Activated CD4-positive, alpha-beta T cell treated with anti-CD3 and anti-CD28 coated beads, Interleukin-2, Interleukin-6, amounts not matched to agents 100 ng/mL and 50 ng/mL, durations not matched to agents 16 hours and 8 hours (primary cell): ENCODE measurements around the gene SMIM33.
A peak's percentile ranks its signal among the peaks of the same experiment; 100 is the strongest.
"Not testable (repeated sequence)": the region's sequence is repeated elsewhere in the genome, so short reads cannot be mapped to it uniquely, and the experiment has no call there.

Experiments
- DNase-seq: peaks from one replicate; pipeline ENCODE4 v3.0.0-alpha.2; 2020

SMIM33 gene

DNA sequence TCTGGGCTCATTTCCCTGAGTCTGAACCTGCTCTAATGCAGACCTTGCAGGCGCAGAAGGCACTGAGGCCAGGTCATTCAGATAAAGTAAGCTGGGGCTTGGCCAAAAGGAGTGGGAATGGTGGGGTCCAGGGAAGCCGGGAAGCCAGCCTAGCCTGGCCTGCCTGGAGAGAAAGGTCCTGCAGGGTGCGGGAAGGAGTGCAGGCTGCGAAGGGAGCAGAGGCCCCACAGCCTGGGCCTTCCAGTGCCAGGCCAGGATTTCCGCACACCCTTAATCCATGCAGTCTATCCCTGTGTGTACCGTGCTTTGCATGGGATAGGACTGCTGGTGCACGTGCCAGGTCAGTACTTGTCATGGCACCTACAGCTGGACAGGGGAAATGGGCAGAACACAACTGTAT, 15.4 kb downstream of the SMIM33 start:
- DNase-seq = no peak

DNA sequence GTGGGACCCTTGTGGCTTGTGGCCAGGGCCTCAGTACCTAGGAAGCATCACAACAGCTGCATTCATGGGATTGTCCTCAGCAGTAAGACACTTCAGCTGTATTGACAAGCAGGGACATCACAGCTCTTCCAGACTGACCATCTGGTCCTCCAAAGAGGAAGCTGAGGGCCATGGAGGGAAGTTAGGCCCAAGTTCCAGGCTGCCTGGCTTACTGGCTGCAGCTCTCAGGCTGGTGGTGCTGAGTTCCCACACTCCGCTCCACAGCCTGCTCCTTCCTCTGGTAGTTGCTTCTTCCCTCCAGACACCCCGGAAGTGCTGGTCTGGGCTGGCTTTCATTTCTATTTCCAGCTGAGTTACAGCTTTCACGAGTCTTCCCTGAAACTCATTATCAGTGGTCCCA, 17.5 kb downstream of the SMIM33 start:
- DNase-seq = no peak

DNA sequence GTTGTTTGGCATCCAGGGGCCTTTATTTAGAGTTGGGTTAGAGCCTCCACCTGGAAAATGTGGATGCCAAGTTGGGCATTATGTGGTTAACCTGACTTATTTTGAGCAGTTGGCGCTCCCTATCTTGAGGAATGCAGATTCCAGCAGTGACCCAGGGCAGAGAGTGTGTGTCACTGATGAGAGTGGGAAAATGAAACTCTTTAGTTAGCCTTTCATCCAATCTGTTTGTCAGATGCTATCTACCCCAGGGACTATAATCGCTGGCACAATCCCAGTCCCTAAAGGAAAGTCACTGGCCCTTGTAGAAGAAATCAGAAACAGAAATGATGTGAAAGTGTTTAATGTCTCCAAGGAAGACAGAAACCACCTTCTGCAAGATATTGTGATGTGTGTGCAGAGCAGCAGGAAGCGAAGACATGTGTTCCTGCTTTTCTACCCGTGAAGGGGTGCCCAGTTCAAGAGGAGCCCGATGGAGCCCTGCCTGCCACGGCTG, 21.9 kb downstream of the SMIM33 start:
- DNase-seq = no peak

DNA sequence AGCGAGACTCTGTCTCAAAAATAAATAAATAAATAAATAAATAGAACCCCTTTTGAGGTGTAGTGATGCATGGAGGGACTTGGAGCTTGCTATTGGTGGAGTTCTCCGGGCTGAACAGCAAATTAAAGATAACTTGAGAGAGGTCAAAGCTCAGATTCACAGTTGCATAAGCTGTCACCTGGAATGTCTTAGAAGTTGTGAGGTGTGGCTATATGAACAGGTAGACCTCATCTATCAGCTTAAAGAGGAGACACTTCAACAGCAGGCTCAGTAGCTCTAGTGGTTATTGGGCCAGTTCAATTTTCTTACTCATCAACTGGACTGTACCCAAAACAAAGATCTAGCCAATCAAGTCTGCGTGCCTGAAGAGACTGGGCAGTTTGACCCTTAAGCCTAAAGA, 23.5 kb downstream of the SMIM33 start:
- DNase-seq = no peak

DNA sequence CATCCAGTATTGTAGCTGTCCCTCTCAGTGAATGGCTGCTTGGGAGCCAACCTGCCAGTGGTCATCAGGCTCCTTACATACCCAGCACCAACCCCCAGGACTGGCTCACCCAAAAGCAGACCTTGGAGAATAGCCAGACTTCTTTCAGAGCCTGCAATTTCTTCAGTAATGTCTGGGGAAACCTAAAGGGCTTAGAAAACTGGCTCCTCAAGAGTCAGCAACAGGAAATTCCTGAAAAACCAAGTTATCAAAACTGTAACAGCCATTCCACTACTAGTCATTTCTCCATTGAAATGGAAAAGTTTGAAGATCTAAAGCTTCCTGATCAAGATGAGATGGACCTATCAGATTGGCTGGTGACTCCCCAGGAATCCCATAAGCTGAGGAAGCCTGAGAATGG, 24.0 kb downstream of the SMIM33 start:
- DNase-seq = no peak

DNA sequence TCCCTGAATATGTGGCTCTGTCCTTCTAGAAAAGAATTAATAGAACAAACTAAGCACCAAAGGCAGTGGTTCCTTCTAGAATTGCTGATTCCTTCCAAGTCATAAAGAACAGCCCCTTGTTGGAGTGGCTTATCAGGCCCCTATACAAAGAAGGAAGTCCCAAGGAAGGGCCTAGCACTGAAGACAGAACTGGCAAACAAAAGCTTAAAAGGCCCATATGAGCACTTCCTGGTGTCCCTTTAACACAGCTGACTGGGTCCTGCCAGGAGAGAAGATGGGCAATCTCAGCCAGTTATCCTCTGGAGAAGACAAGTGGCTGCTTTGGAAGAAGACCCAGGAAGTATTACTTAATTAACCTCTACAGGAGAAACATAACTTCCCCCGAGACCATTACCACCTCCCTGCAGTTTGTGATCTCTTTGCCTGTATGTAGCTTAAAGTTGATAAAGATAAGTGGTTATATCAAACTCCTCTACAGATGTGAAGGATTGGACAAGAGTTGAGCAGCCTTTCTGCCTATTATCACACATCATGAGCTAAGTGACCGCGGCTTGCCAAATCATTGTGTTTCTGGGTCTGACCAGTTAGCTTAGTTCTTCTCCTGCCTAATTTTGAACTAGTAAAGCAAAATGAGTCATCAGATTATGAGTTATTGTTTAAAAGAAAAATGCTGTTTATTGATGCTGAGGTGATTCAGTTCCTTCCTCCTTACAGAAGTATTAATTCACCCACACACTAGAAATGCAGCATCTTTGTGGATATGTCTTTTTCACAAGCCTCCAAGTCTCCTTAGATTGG, 25.0 kb downstream of the SMIM33 start:
- no peak for DNase-seq

DNA sequence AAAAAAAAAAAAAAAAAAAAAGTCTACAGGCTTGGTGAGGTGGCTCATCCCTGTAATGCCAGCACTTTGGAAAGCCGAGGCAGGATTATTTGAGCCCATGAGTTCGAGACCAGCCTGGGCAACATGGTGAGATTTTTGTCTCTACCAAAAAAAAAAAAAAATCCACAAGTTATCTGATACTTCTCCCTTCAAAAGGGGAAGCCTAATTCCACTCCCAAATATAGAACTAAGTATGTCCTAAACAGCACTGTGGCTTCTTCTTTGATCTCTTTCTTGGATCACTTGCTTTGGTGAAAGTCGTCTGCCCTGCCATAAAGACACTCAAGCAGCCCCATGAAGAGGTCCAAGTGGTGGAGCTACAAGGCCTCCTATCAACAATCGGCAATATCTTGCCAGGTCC, 30.6 kb downstream of the SMIM33 start:
- DNase-seq = no peak

DNA sequence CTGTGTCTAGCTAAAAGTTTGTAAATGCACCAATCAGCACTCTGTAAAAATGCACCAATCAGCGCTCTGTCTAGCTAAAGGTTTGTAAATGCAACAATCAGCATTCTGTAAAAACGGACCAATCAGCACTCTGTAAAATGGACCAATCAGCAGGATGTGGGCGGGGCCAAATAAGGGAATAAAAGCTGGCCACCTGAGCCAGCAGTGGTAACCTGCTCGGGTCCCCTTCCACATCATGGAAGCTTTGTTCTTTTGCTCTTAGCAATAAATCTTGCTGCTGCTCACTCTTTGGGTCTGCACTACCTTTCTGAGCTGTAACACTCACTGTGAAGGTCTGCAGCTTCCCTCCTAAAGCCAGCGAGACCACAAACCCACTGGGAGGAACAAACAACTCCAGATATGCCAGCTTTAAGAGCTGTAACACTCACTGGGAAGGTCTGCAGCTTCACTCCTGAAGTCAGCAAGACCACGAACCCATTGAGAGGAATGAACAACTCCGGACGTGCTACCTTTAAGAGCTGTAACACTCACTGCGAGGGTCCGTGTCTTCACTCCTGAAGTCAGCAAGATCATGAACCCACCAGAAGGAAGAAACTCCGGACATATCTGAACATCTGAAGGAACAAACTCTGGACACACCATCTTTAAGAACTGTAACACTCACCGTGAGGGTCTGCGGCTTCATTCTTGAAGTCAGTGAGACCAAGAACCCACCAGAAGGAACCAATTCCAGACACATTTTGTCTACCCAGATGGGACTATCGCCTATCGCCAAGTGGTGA, 32.4 kb downstream of the SMIM33 start:
- not testable (repeated sequence) for DNase-seq

DNA sequence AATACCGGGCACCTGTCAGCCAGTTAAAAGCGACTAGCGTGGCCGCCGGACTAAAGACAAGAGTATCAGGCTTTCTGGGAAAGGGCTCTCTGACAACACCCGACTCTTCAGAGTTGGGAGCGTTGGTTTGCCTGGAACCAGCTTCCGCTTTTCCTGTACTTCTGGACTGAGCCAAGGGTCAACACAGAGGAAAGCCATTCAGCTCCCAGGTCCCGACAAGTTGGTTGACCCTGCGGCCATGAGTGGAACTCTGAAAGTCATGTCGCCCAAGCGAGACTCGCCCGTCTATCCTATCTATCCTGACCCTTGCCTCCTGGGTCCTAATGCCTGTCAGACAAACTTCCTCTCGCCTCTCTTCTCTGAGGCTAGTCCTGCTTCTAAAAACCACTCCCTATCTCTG, 33.1 kb downstream of the SMIM33 start:
- not testable (repeated sequence) for DNase-seq

DNA sequence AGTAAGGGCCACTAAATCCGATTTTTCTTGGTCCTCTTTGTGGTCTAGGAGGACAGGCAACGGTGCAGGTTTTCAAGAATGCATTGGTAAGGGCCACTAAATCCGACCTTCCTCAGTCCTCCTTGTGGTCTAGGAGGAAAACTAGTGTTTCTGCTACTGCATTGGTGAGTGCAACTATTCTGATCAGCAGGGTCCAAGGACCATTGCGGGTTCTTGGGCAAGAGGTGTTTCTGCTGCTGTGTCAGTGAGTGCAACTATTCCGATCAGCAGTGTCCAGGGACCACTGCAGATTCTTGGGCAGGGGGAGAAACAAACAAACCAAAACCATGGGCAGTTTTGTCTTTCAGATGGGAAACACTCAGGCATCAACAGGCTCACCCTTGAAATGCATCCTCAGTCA, 33.9 kb downstream of the SMIM33 start:
- DNase-seq = not testable (repeated sequence)

DNA sequence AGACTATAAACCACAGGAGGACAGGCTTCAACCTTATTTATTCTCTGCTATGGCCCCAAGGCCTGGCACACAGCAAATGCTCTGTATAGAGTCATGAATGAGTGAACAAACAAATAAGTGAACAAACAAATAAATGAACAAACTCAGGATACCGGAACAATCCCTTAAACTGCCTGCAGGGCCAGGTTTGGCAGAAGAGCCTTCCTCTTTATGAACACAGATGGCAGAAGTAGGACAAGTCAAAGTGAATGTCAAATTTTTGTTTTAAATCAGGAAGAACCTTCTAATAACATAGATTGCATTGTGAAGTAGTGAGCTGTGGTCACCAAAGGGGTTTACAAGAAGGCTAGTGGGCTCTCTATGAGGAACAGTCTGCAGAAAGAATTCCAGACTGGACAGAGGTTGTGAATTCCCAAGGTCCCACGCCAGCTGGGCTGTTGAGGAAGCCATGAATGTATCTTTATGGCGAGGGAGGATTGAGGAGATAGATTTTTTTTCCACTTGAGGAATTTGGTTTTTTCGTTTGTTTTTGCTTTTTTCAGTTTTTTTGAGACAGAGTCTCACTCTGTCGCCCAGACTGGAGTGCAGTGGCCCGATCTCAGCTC, 42.1 kb downstream of the SMIM33 start:
- no peak for DNase-seq

DNA sequence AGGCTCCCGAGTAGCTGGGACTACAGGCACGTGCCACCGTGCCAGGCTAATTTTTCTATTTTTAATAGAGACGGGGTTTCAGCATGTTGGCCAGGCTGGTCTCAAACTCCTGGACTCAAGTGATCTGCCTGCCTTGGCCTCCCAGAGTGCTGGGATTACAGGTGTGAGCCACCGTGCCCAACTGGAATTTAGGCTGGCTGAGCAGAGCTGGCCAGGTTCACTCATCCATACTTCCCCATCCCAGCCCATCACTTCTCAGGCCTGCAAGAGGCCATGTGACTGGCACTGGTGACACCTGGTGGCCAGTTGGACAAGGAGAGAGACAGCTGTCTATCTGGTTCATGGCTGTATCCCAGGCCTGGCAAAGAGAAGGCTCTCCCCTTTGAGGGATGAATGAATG, 42.6 kb downstream of the SMIM33 start:
- DNase-seq = peak; percentile 88

DNA sequence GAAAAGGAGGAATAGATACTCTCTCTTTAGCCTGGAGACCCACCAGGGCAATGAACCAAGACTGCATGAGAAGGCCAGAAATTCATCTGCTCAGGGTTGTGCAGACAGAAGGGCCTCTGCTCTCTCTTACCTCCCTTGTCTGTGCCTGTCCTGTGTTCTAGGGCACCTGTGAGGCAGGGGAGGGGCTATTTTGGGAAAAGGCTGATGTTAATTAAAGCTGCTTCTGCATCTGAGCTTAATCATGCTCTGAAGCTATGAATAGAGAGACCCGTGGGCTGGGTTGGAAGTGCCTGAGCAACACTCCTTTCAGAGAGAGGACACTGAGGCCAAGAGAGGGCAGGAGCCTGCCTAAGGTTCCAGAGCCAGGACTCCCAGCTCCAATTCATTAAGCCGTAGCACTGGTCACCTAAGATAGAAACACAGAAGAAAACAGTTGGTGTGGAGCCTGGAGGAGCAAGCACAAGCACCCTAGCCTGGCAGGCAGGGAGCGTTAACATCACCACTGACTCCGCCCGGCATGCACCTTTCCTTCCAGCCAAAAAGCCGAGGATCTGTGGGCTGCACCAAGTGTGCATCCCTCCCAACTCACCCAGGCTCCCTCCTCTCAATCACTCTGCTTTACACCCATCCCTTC, 43.2 kb downstream of the SMIM33 start:
- DNase-seq = no peak

DNA sequence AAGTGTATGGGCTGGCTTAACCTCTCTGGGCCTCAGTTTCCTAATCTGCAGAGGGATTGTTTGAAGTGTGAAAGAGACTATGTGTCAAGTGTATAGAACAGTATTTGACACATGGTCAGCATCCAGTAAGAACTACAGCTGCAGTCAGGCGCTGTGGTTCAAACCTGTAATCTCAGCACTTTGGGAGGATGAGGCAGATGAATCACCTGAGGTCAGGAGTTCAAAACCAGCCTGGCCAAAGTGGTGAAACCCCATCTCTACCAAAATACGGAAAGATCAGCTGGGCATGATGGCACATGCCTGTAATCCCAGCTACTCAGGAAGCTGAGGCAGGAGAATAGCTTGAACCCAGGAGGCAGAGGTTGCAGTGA, 43.7 kb downstream of the SMIM33 start:
- peak; percentile 67 for DNase-seq

DNA sequence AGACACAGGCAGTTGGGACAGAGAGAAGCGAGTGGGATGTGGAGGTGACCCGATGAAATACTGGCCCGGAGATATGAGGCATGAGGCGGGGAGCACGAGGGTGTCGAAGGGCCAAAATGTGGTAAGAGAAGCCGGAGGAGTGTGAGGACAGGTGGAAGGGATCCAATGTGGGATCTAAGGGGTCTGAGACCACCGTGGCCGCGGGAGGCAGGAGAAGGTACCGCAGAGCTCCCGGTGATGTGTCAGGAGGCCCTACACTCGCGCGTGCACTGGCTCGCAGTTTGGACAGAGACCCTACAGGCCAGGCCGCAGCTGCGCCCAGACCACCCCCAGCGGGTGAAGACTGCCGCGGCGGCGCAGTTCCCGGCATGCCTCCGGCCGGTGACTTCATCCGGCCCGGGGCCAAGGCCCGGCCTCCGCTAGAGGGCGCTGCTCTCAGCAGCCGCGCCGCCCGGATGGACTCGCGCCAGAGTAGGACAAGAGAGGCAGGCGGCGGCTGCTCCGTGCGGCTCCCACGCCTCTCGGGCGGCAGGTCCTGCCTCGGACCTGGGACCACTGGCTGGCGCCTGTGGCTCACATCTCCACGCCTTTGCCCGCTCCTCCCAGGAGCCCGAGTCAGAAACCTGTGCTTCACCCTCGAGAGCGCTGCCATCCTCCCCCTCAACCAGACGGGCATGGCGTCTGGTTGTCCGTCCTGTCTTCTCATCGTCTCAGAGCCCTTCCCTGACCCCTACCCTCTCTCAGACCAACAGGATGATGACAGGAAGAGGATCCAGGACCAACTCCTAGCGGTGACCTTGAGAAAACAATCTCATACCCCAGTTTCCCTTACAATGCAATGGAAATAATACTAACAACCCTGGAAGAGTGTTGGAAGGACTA, 47.1 kb downstream of the SMIM33 start:
- peak; percentile 95 for DNase-seq
